Mammary epithelial cell (primary cell): ENCODE results near the gene PRKD1.

Experiments used
- CTCF ChIP-seq, 2 donors: IDR thresholded peaks in 1 of 2; conservative IDR thresholded peaks in 1 of 2; 2 replicates each; pipeline ENCODE4 v1.5.1; 2011 to 2012; ENCODE audit warnings: inconsistent platforms in 2 of 2, low read length in 2 of 2, mild to moderate bottlenecking in 2 of 2, control low read depth in 1 of 2, low read depth in 1 of 2; ENCODE audit not compliant: insufficient read depth in 1 of 2; ENCODE audit errors: extremely low read depth in 1 of 2
- EZH2 ChIP-seq: IDR thresholded peaks from 2 replicates; pipeline ENCODE4 v1.6.1; 2012; ENCODE audit warnings: low read length, inconsistent platforms, borderline replicate concordance

GRCh38 chr14:29821242-29821641 lies 106.4 kb downstream of the PRKD1 start:
- no peak for TF ChIP-seq CTCF (conservative IDR thresholded peaks at IDR 0.05 in 1 of 2, IDR thresholded peaks at IDR 0.05 in 1 of 2; ENCODE audit: extremely low read depth in 1 of 2, insufficient read depth in 1 of 2, low read depth in 1 of 2, low read length in 2 of 2)
- no peak for TF ChIP-seq EZH2
